ENCODE results near the gene TTYH2. TPM values are rescaled to one million over a fixed set of nuclear protein-coding genes. Genes with fewer than 3 reads are reported as not detected.

TTYH2 gene
- total and polyA plus RNA-seq, 2 of the 4 experiments (the other 2 are of a cell fraction): 2.3 to 6.8 TPM

DNA sequence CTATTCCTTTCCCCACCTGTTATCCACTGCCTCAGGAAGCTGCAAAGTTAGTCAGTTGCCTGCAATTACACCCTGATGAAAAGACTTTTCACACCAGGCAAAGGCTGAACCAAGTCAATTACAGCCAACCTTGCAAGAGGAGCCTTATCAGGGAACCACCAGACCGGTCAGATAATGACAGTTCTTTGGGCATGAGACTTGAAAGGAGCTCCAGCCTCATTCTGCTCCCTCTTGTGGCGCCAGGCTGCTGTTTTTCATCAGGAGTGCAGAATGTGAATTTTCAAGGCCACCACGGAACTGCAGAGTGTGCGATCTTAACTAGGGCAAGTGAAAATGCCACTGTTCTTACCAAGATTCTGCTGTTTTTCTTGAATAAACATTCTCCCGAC, 83.2 kb downstream of the TTYH2 start:
- TF ChIP-seq CTCF (conservative IDR thresholded peaks at IDR 0.05; ENCODE audit: low read depth, low read length) (0 out of 2 replicates have a peak, but pooled peaks have one; percentile 26), MXI1 (IDR thresholded peaks at IDR 0.05; ENCODE audit: borderline replicate concordance, low read depth, low read length) (no peak), RCOR1 (IDR thresholded peaks at IDR 0.05; ENCODE audit: insufficient replicate concordance, low read length) (no peak), NFE2L2 (IDR thresholded peaks at IDR 0.05; ENCODE audit: low read depth, low read length) (no peak), MAZ (IDR thresholded peaks at IDR 0.05; ENCODE audit: borderline replicate concordance, low read depth, low read length) (no peak)
- POLR2A ChIA-PET (ENCODE audit: unreplicated experiment): no interaction called here
- Histone ChIP-seq H3K4me3 (ENCODE audit: insufficient read depth, low read depth, low read length) (no peak overlapping the region), H3K27ac (ENCODE audit: insufficient read depth, low read length) (no peak overlapping the region), H4K5ac (ENCODE audit: low read depth, low read length) (no peak overlapping the region), H3K36me3 (ENCODE audit: control insufficient read depth, insufficient read depth, low read length) (no peaks in the 10 kb centered on the region), H2BK5ac (ENCODE audit: low read depth, low read length, poor library complexity, severe bottlenecking) (no peak overlapping the region), H2BK20ac (ENCODE audit: low read depth, low read length) (no peak overlapping the region), H3K79me1 (ENCODE audit: low read depth in 1 of 2, low read length in 2 of 2) (no peaks in the 10 kb centered on the region), H4K91ac (ENCODE audit: insufficient read depth, low read depth, low read length) (no peak overlapping the region), H2BK15ac (ENCODE audit: low read depth, low read length) (no peak overlapping the region), H2AK5ac (ENCODE audit: low read depth, low read length) (no peak overlapping the region), H3K4me1 (ENCODE audit: control insufficient read depth, insufficient read depth, low read length) (no peaks in the 10 kb centered on the region), H2AK9ac (replicated peaks; ENCODE audit: low read depth, low read length, poor library complexity) (no peak overlapping the region), H3K18ac (ENCODE audit: low read depth, low read length) (no peak overlapping the region), H3K27me3 (ENCODE audit: control insufficient read depth, insufficient read depth, low read length) (no peaks in the 10 kb centered on the region; the same call in 1 of the 2 replicates), H3K4me2 (ENCODE audit: low read depth, low read length) (no peak overlapping the region), H3K23ac (ENCODE audit: low read depth, low read length) (no peak overlapping the region), H2AFZ (replicated peaks; ENCODE audit: low read length, poor library complexity) (no peak overlapping the region), H3K56ac (ENCODE audit: extremely low read depth, insufficient read depth, low read length) (no peak overlapping the region), H3K14ac (replicated peaks; ENCODE audit: low read depth, low read length) (no peak overlapping the region), H3K4ac (ENCODE audit: low read depth, low read length) (no peak overlapping the region), H4K8ac (ENCODE audit: low read depth in 2 of 2, low read length in 2 of 2) (no peak overlapping the region), H4K20me1 (ENCODE audit: insufficient read depth, low read length) (no peaks in the 10 kb centered on the region), H3K9me1 (ENCODE audit: insufficient read depth, low read length) (no peaks in the 10 kb centered on the region), H3K9ac (ENCODE audit: low read depth, low read length) (no peak overlapping the region), H3K9me3 (ENCODE audit: control insufficient read depth, insufficient read depth, low read length) (no peaks in the 10 kb centered on the region), H2BK120ac (ENCODE audit: low read depth, low read length) (no peak overlapping the region)
- intact Hi-C loops (cut with micrococcal nuclease) (no loop called here), dilution Hi-C loops (cut with HindIII; ENCODE audit: low sequenced_read_pairs, unreplicated experiment) (no loop called here), in situ Hi-C loops (cut with MboI; ENCODE audit: low sequenced_read_pairs) (no loop called here)
- ATAC-seq (ENCODE audit: low read depth) (peak; percentile 68), DNase-seq (peak; percentile 38)
- no TSS peak for BruUV-seq (replicated peaks)
- CTCF ChIA-PET: interaction anchor here (1.0 kb wide), 1 partner anchor 83 kb away, joined by 4 read pairs; the partner anchor contains the start of gene TTYH2
- WGBS, 2 experiments (ENCODE audit: extremely low coverage in 2 of 2, insufficient read length in 1 of 2): 7% methylated on average over 3 of the region's 5 CpGs; no CpG with 5 or more reads in 1 of the 2 experiments
